T-helper 1 cell (primary cell): ENCODE data around the gene SHD.
"Not testable (repeated sequence)": the region's sequence is repeated elsewhere in the genome, so short reads cannot be mapped to it uniquely, and the experiment has no call there.

Experiments
- DNase-seq, 5 donors: peaks; one replicate each; pipeline ENCODE4 v3.0.0-alpha.2; 2012 to 2020

SHD gene

DNA sequence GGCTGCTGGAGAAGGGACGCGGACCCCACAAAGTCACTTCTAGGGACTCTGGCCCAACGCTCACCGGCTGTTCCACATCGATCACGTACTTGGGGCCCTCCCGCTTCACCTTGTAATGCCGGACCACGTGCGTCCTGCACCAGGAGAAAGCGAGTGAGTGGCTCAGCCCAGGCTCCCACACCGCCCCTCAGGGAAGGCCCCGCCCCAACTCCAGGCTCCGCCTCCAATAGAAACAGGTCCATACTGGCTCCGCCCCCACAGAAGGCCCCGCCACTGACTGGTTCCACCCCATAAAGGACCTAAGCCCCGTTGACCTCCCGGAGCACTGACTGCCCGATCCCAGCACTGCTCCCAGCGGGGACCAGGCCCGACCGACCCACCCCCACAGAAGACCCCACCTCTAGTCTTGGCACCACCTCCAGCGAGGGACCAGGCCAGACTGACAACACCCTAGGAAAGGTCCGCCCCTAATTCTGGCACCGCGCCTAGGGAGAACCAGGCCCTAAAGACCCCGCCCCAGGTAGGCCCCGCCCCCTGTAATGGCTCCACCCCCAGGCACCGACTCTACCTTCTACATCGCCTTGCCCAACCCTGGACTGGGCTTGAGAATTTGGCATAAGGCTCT, 48.3 kb downstream of the SHD start:
- peak; percentile 40 to 71 (median 58) for DNase-seq

DNA sequence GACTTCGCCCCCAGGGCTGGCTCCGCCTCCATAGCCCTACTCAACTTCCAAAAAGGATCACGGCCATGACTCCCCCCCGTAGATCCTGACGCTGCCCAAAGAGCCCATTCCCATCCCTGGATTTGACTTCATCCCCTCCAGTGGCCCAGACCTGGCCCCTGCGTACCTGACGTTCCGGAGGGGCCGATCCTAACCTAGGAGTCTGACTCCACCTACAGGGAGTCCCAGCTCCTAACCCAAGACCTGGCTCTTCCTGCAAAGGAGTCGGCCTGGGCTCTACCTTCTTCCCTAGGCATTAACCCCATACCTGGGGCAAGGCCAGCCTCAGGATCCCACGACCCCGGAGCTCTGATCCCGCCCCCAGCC, 48.8 kb downstream of the SHD start:
- DNase-seq: no peak

DNA sequence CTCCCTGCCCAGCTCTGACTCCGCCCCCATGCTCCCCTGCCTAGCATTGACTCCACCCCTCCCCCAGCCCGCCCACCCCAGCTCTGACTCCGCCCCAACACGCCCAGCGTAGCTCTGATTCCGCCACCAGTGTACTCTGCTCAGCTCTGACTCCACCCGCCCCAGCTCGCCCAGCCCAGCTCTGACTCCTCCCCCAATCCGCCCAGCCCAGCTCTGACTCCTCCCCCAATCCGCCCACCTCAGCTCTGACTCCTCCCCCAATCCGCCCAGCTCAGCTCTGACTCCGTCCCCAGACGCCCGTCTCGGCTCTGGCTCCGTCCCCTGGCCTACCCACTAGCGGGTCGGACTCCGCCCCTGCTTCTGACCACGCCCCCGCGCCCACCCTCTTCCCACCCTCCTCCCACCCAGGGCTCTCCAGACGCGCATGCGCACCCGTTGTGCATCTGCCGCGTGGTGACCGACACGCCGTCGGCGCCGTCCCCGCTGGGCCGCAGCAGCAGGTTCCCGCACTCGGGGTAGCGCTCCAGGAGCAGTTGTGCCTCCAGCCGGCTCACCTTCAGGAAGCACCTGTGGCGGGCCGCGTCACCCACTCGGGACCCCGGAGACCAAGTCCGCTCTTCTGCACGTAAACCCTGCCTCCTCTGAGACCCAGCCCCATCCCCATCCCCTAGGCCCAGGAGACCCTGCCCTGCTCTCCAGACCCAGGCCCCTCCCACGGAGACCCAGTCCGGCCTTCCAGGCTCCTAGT, 49.4 kb downstream of the SHD start:
- peak; percentile 86 to 97 (median 89) for DNase-seq

DNA sequence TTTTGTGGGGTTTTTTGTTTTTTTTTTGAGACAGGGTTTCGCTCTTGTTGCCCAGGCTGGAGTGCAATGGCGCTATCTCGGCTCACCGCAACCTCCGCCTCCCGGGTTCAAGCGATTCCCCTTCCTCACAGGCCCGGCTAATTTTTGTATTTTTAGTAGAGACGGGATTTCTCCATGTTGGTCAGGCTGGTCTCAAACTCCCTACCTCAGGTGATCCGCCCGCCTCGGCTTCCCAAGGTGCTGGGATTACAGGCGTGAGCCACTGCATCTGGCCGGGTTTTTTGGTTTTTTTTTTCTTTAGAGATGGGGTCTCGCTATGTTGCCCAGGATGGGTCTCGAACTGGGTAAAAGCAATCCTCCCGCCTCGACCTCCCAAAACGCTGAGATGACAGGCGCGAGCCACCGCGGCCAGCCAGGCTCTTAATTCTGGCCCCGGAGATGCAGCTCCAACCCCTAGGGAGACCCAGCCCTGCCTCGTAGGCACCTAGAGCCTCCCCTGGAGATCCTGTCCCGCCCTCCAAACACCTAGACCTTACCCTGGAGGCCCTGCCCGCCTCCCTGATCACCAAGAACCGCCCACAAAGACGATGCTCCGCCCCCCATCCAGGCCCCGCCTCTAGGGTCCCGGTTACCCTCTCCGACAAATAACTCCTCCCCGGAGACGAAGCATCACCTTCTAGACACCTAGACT, 50.1 kb downstream of the SHD start:
- not testable (repeated sequence) for DNase-seq

DNA sequence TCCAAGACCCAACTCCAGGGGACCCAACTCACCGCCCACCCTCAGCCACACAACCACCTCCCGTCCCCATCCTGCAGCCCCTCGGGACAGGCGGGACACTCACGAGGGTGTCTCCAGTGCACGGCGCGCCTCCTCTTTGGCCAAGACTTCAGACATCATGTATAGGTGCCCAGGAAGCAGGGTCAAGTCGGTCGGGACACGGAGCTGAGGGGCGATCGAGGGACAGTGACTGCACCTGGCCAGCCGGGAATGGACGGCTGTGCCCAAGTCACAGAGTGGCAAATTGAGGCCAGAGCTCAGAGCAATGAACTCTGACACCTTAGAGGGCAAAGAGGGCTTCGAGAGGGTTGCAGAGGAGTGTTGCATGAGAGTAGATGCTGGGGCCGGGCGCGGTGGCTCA, 50.8 kb downstream of the SHD start:
- no peak for DNase-seq

DNA sequence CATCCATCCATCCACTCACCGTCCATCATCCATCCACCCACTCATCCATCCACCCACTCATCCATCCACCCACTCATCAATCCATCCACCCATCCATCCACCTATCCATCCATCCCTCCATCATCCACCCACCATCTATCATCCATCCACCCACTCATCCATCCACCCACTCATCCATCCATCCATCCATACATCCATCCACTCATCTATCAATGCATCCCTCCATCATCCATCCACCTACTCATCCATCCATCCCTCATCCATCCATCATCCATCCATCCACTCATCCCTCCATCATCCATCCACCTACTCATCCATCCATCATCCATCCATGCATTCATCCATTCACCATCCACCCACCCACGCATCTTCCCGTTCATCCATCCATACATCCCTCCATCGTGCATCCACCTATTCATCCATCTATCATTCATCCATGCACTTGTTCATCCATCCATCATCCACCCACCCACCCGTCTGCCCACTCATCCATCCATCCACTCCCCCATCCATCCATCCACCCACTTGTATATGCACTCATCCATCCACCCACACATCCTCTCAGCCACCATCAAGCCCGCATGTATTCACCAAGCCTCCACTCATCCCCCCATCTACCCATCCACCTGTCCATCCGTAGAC, 56.0 kb downstream of the SHD start:
- DNase-seq: no peak

DNA sequence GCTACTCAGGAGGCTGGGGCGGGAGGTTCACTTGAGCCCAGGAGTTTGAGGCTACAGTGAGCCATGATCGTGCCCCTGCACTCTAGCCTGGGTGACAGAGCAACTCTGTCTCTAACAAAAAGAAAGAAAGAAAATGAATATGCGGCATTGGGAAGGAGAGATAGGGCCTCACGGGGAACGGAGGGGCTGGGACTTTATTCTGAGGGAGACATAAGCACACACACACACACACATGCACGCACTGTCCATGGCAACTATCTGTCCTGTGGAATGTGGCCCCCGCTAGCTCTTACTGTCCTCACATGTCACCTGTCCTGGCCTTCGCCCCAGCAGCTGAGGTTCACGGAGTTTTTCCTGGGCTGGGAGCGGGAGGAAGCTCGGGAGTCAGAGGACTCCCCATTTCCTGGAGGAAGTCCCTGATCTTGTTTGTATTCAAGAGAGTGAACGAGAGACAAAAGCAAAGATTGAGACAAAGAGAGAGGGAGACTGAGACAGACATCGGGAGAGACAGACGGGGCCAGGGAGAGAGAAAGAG, 58.9 kb downstream of the SHD start:
- no peak for DNase-seq

DNA sequence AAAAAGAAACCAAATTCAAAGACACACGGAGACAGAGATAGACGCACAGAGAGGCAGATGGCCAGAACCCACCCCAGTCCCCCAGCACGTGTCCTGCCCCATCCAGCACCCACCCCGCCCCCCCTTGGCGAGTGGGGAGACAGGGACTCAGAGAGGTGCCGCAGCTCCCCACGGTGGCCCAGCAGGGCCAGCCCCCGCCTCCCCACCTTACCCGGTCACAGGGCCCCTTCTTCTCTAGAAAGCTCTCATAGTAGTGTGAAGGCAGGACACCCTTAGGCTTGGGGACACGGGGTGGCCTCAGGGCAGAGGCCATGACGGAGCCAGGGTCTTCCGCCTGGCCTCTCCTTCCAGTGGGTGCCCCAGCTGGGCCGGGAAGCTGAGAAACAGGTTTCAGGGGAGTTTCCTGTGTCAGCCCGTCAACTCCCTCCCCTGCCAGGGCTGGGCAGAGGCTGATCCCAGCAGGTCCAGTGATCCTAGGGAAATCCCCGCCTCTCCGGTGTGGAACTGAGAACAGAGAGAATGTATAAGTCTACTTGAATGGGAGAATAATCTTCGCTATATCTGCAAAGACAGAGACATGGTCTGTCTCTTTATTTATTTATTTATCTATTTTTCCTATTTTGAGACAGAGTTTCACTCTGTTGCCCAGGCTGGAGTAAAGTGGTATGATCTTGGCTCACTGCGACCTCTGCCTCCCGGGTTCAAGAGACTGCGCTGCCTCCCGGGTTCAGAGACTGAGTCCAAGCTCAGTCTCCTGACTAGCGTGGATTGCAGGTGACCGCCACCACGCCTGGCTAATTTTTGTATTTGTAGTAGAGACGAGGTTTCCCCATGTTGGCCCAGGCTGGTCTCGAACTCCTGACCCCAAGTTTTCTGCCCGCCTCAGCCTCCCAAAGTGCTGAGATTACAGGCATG, 59.6 kb downstream of the SHD start, which contains the start of gene STAP2:
Gene STAP2, minus strand, starts transcription at position 387 of the 915 bp plus-strand sequence. Its CDS starts 74 bp downstream, at position 313.
- peak in 1 of 5 donors; percentile 33 for DNase-seq
